GM21786 (cell line): ENCODE data around the gene NT5M.

ENCODE experiments used
- ATAC-seq: cut with Tn5 transposase; IDR thresholded peaks from one replicate; pipeline ENCODE4 v1.9.1; 2021; ENCODE audit not compliant: unreplicated experiment

NT5M gene

GRCh38 chr17:17354560-17355349, 51.6 kb downstream of the NT5M start:
- no peak for ATAC-seq

- ATAC-seq, result no peak
Observed at GRCh38 chr17:17355426-17355825, 52.3 kb downstream of the NT5M start.

- ATAC-seq, result no peak
Observed at GRCh38 chr17:17356149-17356930, 53.2 kb downstream of the NT5M start.

- no peak for ATAC-seq
Observed at GRCh38 chr17:17356931-17357270, 53.7 kb downstream of the NT5M start.

- ATAC-seq, result no peak
Observed at GRCh38 chr17:17358060-17358751, 55.0 kb downstream of the NT5M start.

- no peak for ATAC-seq
Observed at GRCh38 chr17:17358866-17359265, 55.7 kb downstream of the NT5M start.

- ATAC-seq, result no peak
Observed at GRCh38 chr17:17359271-17359670, 56.1 kb downstream of the NT5M start.

- ATAC-seq, result no peak
Observed at GRCh38 chr17:17360087-17360730, 57.0 kb downstream of the NT5M start.

GRCh38 chr17:17361543-17361866, 58.3 kb downstream of the NT5M start:
- no peak for ATAC-seq

GRCh38 chr17:17361867-17362539, 58.8 kb downstream of the NT5M start:
- no peak for ATAC-seq

GRCh38 chr17:17362540-17362930, 59.4 kb downstream of the NT5M start:
- no peak for ATAC-seq

GRCh38 chr17:17363638-17364337, 60.6 kb downstream of the NT5M start:
- no peak for ATAC-seq

GRCh38 chr17:17364338-17364667, 61.1 kb downstream of the NT5M start:
- no peak for ATAC-seq

- ATAC-seq, result no peak
Observed at GRCh38 chr17:17365476-17366110, 62.4 kb downstream of the NT5M start.

GRCh38 chr17:17366235-17366634, 63.1 kb downstream of the NT5M start:
- ATAC-seq, result no peak

- no peak for ATAC-seq
Observed at GRCh38 chr17:17366941-17367875, 64.0 kb downstream of the NT5M start.

- no peak for ATAC-seq
Observed at GRCh38 chr17:17367931-17368330, 64.8 kb downstream of the NT5M start.

GRCh38 chr17:17370711-17371110, 67.5 kb downstream of the NT5M start:
- no peak for ATAC-seq
